ENCODE measurements around the gene FBLN1.

DNA sequence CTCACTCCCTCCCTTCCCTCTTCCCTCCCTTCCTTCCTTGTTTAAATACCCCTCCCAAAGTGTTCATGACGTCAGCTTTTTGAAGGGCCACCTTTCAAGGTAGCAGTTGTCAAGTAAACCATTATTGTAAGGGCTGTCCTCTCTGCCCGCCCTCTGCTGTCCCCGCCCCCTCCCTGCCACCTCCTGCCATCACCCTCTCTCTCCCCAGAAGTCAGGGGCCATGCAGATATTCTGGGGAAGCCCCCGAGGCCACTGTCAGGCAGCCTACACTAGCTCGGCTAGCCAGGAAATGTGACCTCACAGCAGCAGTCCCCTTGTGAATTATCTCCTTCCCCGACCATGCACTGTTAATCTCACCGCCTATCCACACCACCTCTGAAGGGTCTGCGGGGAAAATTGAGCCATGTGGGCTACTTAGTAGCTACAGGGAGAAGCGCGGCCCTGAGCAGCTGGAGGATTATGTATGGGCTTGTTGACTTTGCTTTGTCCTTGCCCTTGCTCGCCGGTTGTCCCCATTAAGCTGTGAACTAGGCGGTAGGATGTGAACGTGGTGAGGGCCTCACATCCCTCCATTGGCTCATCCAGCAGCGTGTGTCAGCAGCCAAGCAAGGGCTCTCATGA is 126.9 kb downstream of the FBLN1 start:
- TF ChIP-seq, protein P1, sequence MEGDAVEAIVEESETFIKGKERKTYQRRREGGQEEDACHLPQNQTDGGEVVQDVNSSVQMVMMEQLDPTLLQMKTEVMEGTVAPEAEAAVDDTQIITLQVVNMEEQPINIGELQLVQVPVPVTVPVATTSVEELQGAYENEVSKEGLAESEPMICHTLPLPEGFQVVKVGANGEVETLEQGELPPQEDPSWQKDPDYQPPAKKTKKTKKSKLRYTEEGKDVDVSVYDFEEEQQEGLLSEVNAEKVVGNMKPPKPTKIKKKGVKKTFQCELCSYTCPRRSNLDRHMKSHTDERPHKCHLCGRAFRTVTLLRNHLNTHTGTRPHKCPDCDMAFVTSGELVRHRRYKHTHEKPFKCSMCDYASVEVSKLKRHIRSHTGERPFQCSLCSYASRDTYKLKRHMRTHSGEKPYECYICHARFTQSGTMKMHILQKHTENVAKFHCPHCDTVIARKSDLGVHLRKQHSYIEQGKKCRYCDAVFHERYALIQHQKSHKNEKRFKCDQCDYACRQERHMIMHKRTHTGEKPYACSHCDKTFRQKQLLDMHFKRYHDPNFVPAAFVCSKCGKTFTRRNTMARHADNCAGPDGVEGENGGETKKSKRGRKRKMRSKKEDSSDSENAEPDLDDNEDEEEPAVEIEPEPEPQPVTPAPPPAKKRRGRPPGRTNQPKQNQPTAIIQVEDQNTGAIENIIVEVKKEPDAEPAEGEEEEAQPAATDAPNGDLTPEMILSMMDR (IDR thresholded peaks at IDR 0.05): no peak
- TF ChIP-seq, protein P2, sequence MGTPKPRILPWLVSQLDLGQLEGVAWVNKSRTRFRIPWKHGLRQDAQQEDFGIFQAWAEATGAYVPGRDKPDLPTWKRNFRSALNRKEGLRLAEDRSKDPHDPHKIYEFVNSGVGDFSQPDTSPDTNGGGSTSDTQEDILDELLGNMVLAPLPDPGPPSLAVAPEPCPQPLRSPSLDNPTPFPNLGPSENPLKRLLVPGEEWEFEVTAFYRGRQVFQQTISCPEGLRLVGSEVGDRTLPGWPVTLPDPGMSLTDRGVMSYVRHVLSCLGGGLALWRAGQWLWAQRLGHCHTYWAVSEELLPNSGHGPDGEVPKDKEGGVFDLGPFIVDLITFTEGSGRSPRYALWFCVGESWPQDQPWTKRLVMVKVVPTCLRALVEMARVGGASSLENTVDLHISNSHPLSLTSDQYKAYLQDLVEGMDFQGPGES (IDR thresholded peaks at IDR 0.05; ENCODE audit: low read depth, low read length): no peak
- TF ChIP-seq TAF1 (IDR thresholded peaks at IDR 0.05; ENCODE audit: borderline replicate concordance, low read depth, low read length) (no peak), NRF1 (IDR thresholded peaks at IDR 0.05; ENCODE audit: low read depth, low read length) (no peak), RAD21 (IDR thresholded peaks at IDR 0.05; ENCODE audit: low read length) (no peak), EP300 (IDR thresholded peaks at IDR 0.05; ENCODE audit: borderline replicate concordance in 1 of 2, low read depth in 1 of 2, low read length in 1 of 2) (no peak), JUND (IDR thresholded peaks at IDR 0.05) (no peak), GABPA (IDR thresholded peaks at IDR 0.05; ENCODE audit: low read depth) (no peak), POLR2AphosphoS5 (IDR thresholded peaks at IDR 0.05; ENCODE audit: low read depth, low read length) (no peak), SMC3 (IDR thresholded peaks at IDR 0.05; ENCODE audit: low read depth, low read length) (no peak), RFX5 (IDR thresholded peaks at IDR 0.05; ENCODE audit: low read length) (no peak), NFIC (IDR thresholded peaks at IDR 0.05; ENCODE audit: borderline replicate concordance) (no peak), ELF1 (IDR thresholded peaks at IDR 0.05) (no peak), RCOR1 (IDR thresholded peaks at IDR 0.05; ENCODE audit: low read length) (no peak)
